DMS79 (cell line): ENCODE measurements around the gene CNOT4.
"Not testable (repeated sequence)": the region's sequence is repeated elsewhere in the genome, so short reads cannot be mapped to it uniquely, and the experiment has no call there.

Experiments
- DNase-seq: peaks from one replicate; lab custom pipeline; 2025; lab: John Stamatoyannopoulos, UW

CNOT4 gene

DNA sequence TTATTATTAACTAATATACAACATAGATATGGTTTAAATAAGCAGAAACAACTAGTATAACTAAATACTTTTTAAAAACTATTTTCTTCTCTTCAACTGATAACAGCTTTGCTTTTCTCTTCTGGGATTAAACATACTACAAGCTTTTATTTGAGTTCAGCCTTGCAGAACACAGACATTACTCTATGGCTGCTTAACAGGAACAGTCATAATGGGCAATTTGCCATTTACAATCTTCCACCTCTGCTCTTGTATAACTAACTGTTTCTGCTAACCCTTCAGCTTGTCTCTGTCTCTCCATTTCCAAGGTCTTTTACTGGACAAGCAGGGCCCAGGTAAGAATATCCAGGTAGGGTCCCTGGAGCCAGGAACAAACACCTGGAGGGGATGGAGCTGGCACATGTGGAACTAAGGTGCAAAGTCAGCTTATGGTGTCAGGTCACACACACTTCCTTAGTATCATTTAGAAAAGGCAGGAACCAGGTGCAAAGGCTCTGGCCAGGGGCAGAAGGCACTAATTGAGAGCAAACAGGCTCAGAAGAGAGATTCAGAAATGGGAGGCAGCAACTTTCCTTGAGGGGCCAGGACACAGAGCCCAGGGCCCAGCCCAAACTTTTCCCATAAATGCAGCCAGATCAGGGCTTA is 183.1 kb downstream of the CNOT4 start:
- peak; percentile 65 for DNase-seq

DNA sequence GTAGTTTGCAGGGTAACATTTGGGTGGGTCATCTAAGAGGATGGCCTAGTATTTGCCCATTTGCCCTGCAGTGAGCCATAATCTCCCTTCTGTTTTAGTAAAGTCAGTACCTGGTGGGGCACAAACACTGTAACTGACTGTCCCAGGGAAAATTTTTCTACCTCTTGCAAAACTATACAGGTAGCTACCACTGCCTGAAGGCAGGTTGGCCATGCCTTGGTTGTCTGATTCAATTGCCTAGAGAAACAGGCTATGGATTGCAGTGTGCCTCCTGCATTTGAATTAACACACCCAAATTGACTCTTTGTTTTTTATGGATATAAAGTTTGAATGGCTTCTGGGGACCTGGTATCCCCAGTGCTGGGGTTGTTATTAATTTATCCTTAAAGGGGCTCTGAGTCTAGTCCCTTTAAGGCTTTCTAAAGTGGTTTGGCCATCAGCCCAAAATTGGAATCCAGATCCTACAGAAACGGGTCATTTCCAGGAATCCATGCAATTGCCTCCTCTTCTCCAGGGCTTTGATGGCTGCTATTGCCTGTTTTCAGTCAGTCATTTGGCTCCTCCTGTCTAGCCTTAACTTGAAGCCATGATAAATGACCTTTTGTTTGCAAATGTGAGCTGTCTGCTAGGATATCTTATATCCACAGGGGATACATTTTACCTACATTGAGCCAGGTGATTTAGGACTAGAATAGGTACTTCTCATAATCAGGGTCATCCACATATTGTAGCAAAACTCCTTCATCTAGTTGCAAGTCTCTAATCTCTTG is 187.1 kb downstream of the CNOT4 start:
- DNase-seq: no peak

GRCh38 chr7:135321556-135321955 is 188.3 kb downstream of the CNOT4 start:
- DNase-seq: no peak

- not testable (repeated sequence) for DNase-seq
Observed at GRCh38 chr7:135320953-135321352, 188.9 kb downstream of the CNOT4 start.

DNA sequence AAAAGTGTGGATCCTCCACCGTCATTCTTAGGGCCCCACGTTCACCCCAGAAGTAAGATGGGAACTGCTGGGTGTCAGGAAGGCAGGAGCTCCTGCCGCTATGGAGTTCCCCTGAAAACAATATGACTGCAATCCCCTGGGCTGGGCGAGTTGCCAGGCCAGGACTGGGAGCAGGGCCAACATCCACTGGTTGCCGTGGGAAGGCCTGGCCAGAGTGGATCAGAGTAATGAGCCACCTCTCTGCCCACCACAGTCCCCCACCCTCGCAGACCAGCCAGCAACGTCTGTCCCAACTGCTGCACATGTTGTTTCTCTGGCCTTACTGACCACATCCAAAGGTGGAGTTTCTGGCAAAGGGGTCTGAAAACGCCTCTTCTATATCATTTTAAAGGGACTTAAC is 189.6 kb downstream of the CNOT4 start:
- peak; percentile 62 for DNase-seq

DNA sequence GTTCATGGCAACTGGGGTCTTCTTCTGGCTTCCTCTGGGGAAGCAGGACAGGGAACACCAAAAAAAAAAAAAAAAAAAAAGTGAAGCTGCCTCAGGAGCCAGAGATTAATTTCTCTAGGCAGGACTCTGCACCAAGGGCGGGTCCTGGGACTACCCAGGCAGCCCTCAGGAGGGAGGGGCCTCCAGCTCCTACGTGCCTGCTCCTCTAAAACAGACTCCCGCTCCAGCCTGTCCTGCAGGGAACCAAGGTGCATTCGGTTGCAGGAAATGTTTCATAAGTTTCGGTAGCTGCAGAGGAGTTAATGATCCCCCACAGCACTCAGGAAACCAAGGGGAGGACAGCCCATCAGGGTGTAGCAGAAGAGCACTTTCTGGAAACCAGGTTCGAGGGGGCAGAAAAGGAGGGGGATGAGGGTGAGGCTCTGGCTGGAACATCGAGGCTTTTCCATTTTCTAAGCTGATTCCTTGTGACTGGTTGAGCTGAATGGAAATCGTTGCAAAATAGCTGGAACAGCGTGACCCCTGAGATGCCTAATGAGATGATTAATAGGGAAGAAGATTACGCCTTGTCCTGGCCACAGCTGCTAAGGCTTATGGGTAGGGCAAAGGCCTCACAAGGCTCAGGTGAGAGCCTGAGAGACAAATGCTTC is 192.1 kb downstream of the CNOT4 start:
- DNase-seq: no peak

DNA sequence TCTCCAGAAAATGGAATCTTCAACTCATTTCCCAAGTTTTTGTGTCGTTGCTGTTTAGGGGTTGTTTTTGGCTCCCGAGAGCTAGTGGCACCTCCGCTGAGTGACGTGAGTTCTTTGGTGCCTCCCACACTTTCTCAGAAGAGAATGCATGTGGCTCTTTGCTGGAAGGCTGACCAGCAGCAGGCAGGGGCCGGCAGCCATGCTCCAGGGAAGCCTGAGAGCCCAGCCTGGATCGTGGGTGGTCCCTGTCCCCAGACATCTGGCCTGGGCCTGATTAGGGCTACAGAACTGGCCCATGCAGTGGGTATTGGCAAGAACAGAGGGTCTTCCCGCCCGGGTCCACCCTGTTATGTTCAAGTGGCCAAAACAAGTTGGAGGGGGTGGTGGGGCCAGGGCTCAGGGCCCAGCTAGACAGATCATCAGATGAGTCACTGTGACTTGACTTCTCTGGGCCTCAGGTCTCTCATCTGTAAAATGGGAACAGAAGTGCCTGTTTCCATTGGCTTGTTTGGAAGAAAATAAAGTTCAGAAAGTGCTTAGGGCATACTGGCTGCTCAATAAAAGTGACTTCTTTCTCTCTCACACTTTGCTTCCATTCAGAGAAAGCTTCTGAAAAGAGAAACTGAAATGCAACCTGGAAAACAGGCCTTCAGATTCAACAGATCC is 193.1 kb downstream of the CNOT4 start:
- no peak for DNase-seq

DNA sequence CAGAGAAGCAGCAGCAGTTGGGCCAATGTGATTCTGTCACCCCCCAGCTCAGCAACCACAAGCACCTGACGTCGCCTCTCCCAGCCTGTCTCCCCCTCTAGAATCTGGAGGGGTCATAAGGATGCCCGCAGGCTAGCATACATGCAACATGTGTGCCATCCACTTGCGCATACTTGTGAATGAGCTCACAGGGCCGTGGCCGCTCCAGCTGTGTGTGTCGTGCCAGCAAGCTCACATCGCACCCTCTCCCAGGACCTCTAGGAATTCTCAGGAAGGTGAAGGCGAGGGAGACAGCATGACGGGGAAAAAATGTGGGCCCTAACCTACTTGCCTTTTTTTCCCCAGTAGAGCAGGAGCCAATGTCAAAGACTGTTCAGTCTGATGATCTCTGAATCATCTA is 195.9 kb downstream of the CNOT4 start:
- DNase-seq: no peak
